Heart right ventricle (tissue), 16 donors: ENCODE results near the gene MBD3L2. TPM values are rescaled to one million over a fixed set of nuclear protein-coding genes. Genes with fewer than 3 reads are reported as not detected.
"Not testable (repeated sequence)": the region's sequence is repeated elsewhere in the genome, so short reads cannot be mapped to it uniquely, and the experiment has no call there.

Source experiments
- ATAC-seq, 8 donors: fragments of 200-7000 bp; cut with Tn5 transposase; one replicate each; pipeline ENCODE4 v1.9.1; 2020; ENCODE audit warnings: mild to moderate bottlenecking in 8 of 8, moderate library complexity in 8 of 8, moderate number of reproducible peaks in 1 of 8
- DNase-seq, 2 donors: peaks; one replicate each; pipeline ENCODE4 v3.0.0-alpha.2; 2020
- H3K27ac ChIP-seq, 10 donors: fragments of 200-600 bp; sonication (generic) in 2 of 10; one replicate each; pipeline versions ENCODE4 v1.5.0 to v1.8.0; 2020 to 2022; ENCODE audit warnings: mild to moderate bottlenecking in 3 of 10
- H3K27me3 ChIP-seq, 7 donors: fragments of 200-600 bp; one replicate each; pipeline ENCODE4 v1.8.0; 2021 to 2022; ENCODE audit warnings: mild to moderate bottlenecking in 2 of 7
- H3K36me3 ChIP-seq, 9 donors: fragments of 200-600 bp; sonication (generic) in 1 of 9; one replicate each; pipeline versions ENCODE4 v1.5.0 to v1.8.0; 2020 to 2022; ENCODE audit warnings: mild to moderate bottlenecking in 2 of 9
- H3K4me1 ChIP-seq, 9 donors: fragments of 200-600 bp; sonication (generic) in 1 of 9; one replicate each; pipeline versions ENCODE4 v1.5.0 to v1.8.0; 2020 to 2022; ENCODE audit warnings: mild to moderate bottlenecking in 4 of 9
- H3K4me3 ChIP-seq, 10 donors: fragments of 200-600 bp; sonication (generic) in 2 of 10; one replicate each; pipeline versions ENCODE4 v1.5.0 to v1.8.0; 2020 to 2022; ENCODE audit warnings: mild to moderate bottlenecking in 7 of 10, moderate library complexity in 2 of 10
- H3K9me3 ChIP-seq, 11 donors: fragments of 200-600 bp in 10 of 11; sonication (generic) in 2 of 11; one replicate each; pipeline versions ENCODE4 v1.5.0 to v1.8.0; 2013 to 2022; ENCODE audit warnings: mild to moderate bottlenecking in 2 of 11, control low read depth in 1 of 11, moderate library complexity in 1 of 11
- WGBS, 2 donors: extraction: QIAGEN DNeasy Blood & Tissue Kit; methylation state at CpG; one replicate each; pipeline ENCODE4 v1.1.7; 2013; ENCODE audit warnings: inconsistent platforms in 1 of 2; 5-methylcytosine and 5-hydroxymethylcytosine counted together
- intact Hi-C, 10 donors: fragments of 100-400 bp; cut with DNase I; formaldehyde crosslinking; loops; one replicate each; pipeline versions ENCODE4 v1.11.1 to v1.14.2; 2022
- polyA plus RNA-seq, 2 donors: library from polyadenylated mRNA; stranded (reverse); fragments of 200-250 nt; gene quantifications; one replicate each; pipeline ENCODE4 v1.2.3, GENCODE V29; 2013
- total RNA-seq, 10 donors: library from RNA; stranded (reverse); fragmentation: NEBNext Ultra II Directional in 3 of 10; extraction: Animal tissue kit (Norgen Biotek cat#: 25700) in 3 of 10; gene quantifications; one replicate each; pipeline versions ENCODE4 v1.2.1 to v1.2.4, GENCODE V29; 2021 to 2023
- TF ChIP-seq, protein P1 (sequence below), 9 donors: fragments of 200-600 bp; sonication (generic) in 2 of 9; IDR thresholded peaks; one replicate each; pipeline versions ENCODE4 v1.5.0 to v1.8.0; 2021 to 2022; ENCODE audit warnings: antibody characterized with exemption in 9 of 9, mild to moderate bottlenecking in 5 of 9, moderate library complexity in 1 of 9
- donor health status: Arrhythmogenic right ventricular cardiomyopathy.
- donor health status: ischemic (EF 13 %, LVEDD 7.1; RV severe dilation, severe dysfunction).
- donor health status: healthy with polysubstance abuse.
- donor health status: DM: no; HTN: yes; CAD: no.
- donor health status: DM: no; HTN: no; CAD: no.
- donor health status: ischemic (EF 25% LVEDD 6.9; RV normal size, moderate dysfunction).
- donor health status: ischemic (EF 25% LVEDD 5.7; RV mildly dilated, moderate dysfunction).
- donor health status: healthy.
- donor health status: DM: yes; HTN: yes; CAD: no.
- donor health status: Ischemic cardiomyopathy.
- donor health status: ischemic (EF 35%, LVEDD 5.7; RV mildly dilated, moderate dysfunction).
- donor health status: nonischemic (EF 11% LVEDD 7.7; RV severe dilation, severe dysfunction).
- donor health status: DM: yes; HTN: yes; CAD: no.
- donor health status: PGD.
- donor health status: ischemic (EF 29% LVEDD 5.4; RV normal size, mild dysfunction).
- donor health status: nonischemic (EF 23%, LVEDD 6.1; RV moderate dilation, normal function).

Gene MBD3L2
- total and polyA plus RNA-seq, 12 donors = not detected

DNA sequence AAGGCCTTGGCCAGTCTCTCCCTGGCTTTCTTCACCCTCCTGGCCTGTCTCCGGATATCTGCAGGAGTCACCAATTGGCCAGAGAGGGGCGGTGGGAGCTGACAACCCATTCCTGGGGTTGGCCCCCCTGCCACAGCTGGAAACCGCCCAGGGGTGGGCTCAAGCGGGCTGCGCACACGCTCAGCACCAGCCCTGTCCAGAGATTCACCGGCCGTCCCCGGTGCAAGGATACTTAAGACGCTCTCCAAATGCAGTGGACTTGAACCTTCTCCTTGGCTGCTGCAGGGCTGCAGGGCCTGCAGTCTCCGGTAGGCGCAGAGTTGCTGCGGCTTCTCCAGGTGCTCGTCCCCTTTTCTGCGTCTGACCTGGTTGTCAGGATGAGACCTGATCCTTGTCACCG, 7.2 kb downstream of the MBD3L2 start:
- H3K4me3 ChIP-seq, H3K9me3 ChIP-seq, H3K27ac ChIP-seq, intact Hi-C loops, H3K27me3 ChIP-seq, H3K36me3 ChIP-seq, H3K4me1 ChIP-seq, ATAC-seq, DNase-seq: not testable (repeated sequence)
- WGBS, 2 donors = 76 to 82% methylated on average over 8 of the region's 16 CpGs

DNA sequence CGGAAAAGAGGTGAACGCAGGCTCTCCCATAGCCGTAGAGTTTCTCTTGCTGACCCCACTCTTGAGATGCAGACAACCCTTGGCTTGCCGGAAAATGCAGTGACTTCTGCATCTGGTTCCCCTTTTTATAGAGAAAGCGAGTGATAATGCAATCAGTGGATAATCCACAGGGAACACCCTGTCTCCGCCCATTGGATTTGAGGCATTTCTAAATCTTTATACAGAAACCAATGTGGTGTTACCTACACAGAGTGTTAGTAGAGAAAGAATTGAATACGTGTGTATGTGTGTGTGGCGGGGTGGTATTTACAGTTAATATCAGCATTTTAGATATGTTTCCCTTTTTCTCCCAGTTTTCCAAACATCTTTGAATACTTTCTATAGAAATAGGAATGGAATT, 9.5 kb downstream of the MBD3L2 start, which contains the start of gene MBD3L3:
TSS of gene MBD3L3 (minus strand) at position 101 of the 400 bp plus-strand sequence. CDS start at position 30, 71 bp downstream.
- H3K36me3 ChIP-seq, H3K27me3 ChIP-seq, H3K4me1 ChIP-seq, ATAC-seq, intact Hi-C loops, DNase-seq, H3K9me3 ChIP-seq, H3K4me3 ChIP-seq, H3K27ac ChIP-seq: not testable (repeated sequence)
- WGBS, 2 donors = no CpG with 5 or more reads among the region's 8 CpGs

DNA sequence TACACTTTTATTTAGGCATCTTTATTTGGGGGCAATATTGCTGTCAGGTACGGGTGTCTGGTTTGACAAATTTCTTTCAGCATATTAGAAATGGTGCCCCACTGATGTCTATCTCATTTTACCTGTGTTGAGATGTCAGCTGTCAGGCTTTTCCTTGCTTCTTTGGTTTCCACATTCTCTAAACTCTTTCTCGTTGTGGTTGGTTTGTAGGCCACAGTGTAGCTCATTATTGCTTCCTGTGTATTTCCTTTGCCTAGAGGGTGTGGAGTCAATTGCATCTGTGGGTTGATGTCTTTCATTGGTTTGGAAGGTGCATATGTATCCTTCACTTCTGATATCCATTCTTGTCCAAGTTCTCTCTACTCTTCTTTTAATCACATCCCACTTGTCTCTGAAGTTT, 10.9 kb downstream of the MBD3L2 start:
- not testable (repeated sequence) for H3K36me3 ChIP-seq, H3K27ac ChIP-seq, DNase-seq, ATAC-seq, H3K9me3 ChIP-seq, H3K27me3 ChIP-seq, H3K4me3 ChIP-seq, H3K4me1 ChIP-seq
- 53 to 58% methylated on average over 1 of the region's 2 CpGs for WGBS, 2 donors
- intact Hi-C loops = loop anchor here in 1 of 10 donors (10.0 kb wide), 1 partner anchor 325 kb away; the partner anchor contains the start of genes GPR108 and TRIP10

DNA sequence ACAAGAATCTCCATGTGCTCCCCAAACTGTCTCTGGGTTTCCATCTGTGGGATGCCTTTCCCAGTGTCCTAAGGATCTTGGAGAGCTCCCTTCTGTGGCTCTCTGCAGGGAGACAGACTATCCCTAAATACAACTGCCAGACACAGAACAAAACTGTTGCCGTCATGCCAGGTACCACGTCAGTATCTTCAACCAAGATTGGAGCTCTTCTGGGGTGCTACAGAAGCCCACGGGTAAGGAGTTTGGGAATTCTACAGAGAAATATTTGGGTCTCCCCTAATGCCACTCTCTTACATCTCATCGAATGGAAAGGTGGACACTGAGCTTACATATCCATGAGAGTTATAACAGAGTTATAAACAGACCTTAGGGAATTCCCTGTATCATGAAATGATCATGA, 14.2 kb downstream of the MBD3L2 start:
- Histone ChIP-seq H3K4me1 (no peaks in the 10 kb centered on the region), H3K27ac (no peak overlapping the region), H3K27me3 (no peaks in the 10 kb centered on the region), H3K4me3 (no peak overlapping the region), H3K9me3 (peaks cover 0 to 8% (median 0%) of the 10 kb centered on the region in 11 donors), H3K36me3 (no peaks in the 10 kb centered on the region)
- ATAC-seq = no peak
- 75 to 77% methylated on average over 4 of the region's 4 CpGs for WGBS, 2 donors
- intact Hi-C loops = loop anchor here in 1 of 10 donors (10.0 kb wide), 1 partner anchor 329 kb away; the partner anchor contains the start of genes GPR108 and TRIP10
- DNase-seq = no peak
- TF ChIP-seq, protein P1, sequence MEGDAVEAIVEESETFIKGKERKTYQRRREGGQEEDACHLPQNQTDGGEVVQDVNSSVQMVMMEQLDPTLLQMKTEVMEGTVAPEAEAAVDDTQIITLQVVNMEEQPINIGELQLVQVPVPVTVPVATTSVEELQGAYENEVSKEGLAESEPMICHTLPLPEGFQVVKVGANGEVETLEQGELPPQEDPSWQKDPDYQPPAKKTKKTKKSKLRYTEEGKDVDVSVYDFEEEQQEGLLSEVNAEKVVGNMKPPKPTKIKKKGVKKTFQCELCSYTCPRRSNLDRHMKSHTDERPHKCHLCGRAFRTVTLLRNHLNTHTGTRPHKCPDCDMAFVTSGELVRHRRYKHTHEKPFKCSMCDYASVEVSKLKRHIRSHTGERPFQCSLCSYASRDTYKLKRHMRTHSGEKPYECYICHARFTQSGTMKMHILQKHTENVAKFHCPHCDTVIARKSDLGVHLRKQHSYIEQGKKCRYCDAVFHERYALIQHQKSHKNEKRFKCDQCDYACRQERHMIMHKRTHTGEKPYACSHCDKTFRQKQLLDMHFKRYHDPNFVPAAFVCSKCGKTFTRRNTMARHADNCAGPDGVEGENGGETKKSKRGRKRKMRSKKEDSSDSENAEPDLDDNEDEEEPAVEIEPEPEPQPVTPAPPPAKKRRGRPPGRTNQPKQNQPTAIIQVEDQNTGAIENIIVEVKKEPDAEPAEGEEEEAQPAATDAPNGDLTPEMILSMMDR (IDR thresholded peaks at IDR 0.05) = no peak

DNA sequence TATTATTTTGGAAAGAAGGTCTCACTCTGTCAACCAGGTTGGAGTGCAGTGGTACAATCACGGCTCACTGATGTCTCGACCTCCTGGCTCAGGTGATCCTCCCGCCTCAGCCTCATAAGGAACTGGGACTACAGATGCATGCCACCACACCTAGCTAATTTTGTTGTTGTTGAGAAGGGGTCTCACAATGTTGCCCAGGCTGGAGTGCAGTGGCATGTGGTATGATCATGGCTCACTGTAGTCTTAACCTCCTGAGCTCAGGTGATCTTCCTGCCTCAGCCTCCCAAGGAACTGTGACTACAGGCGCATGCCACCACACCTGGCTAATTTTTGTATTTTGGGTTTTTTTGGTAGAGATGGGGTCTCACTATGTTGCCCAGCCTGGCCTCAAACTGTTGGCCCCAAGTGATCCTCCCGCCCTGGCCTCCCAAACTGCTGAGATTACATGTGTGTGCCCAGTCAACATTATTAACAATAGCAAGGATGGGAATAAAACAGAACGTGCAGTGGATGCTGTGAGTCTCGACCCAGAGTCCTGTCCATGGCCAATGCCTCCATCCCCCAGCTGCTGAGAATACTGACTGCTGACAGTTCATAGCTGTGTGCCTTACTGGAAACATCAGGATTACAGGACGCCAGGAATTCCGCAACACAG, 14.8 kb downstream of the MBD3L2 start:
- Histone ChIP-seq H3K9me3 (peaks cover 0 to 8% (median 0%) of the 10 kb centered on the region in 11 donors), H3K27me3 (no peaks in the 10 kb centered on the region), H3K4me1 (no peaks in the 10 kb centered on the region), H3K36me3 (no peaks in the 10 kb centered on the region), H3K4me3 (no peak overlapping the region), H3K27ac (no peak overlapping the region)
- ATAC-seq (no peak), DNase-seq (no peak)
- TF ChIP-seq, protein P1 (IDR thresholded peaks at IDR 0.05) = no peak
- intact Hi-C loops = loop anchor here in 1 of 10 donors (10.0 kb wide), 1 partner anchor 329 kb away; the partner anchor contains the start of genes GPR108 and TRIP10
- 88 to 91% methylated on average over 9 of the region's 9 CpGs for WGBS, 2 donors

DNA sequence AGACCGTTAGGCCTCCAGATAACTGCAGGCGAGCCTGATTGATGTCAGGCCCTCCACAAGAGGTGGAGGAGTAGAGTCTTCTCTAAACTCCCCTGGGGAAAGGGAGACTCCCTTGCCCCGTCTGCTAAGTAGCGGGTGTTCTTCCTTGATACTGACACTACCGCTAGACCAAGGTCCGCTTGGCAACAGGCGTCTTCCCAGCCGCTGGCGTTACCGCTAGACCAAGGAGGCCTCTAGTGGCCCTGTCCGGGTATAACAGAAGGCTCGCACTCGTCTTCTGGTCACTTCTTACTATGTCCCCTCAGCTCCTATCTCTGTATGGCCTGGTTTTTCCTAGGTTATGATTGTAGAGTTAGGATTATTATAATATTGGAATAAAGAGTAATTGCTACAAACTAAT, 18.0 kb downstream of the MBD3L2 start:
- WGBS, 2 donors = 41 to 42% methylated on average over 13 of the region's 13 CpGs
- Histone ChIP-seq H3K36me3 (peaks cover 0 to 18% (median 15%) of the 10 kb centered on the region in 9 donors), H3K4me1 (peaks cover 0 to 15% (median 10%) of the 10 kb centered on the region in 9 donors)
- not testable (repeated sequence) for H3K4me3 ChIP-seq, H3K9me3 ChIP-seq, H3K27me3 ChIP-seq, ATAC-seq, DNase-seq, H3K27ac ChIP-seq
- intact Hi-C loops = loop anchor here in 1 of 10 donors (10.0 kb wide), 1 partner anchor 332 kb away; the partner anchor contains the start of genes GPR108 and TRIP10
- TF ChIP-seq, protein P1 (IDR thresholded peaks at IDR 0.05) = peak in 4 of 9 donors; percentile 8 to 23 (median 12)
